ENCODE measurements around the gene THSD7A. TPM values are rescaled to one million over a fixed set of nuclear protein-coding genes. Genes with fewer than 3 reads are reported as not detected.

Gene THSD7A
- total RNA-seq, 1 donor from 2014 or later, result 10.1 TPM

GRCh38 chr7:11552676-11553296 lies 279.2 kb downstream of the THSD7A start:
- H3K4me1 ChIP-seq, result no peaks in the 10 kb centered on the region
- intact Hi-C loops (cut with DNase I), result no loop called here
- TF ChIP-seq CTCF (IDR thresholded peaks at IDR 0.05), result no peak
- no peak overlapping the region for H3K4me3 ChIP-seq
- no peaks in the 10 kb centered on the region for H3K36me3 ChIP-seq
- no peaks in the 10 kb centered on the region for H3K27me3 ChIP-seq
- no peak for DNase-seq (ENCODE audit: low spot score in 2 of 2)
- no peak overlapping the region for H3K27ac ChIP-seq
- no peaks in the 10 kb centered on the region for H3K9me3 ChIP-seq

GRCh38 chr7:11551470-11551869 lies 280.5 kb downstream of the THSD7A start:
- no peak for DNase-seq (ENCODE audit: low spot score in 2 of 2)
- no peaks in the 10 kb centered on the region for H3K36me3 ChIP-seq
- H3K27ac ChIP-seq, result no peak overlapping the region
- no peaks in the 10 kb centered on the region for H3K9me3 ChIP-seq
- no peak for TF ChIP-seq CTCF (IDR thresholded peaks at IDR 0.05)
- intact Hi-C loops (cut with DNase I), result no loop called here
- no peaks in the 10 kb centered on the region for H3K4me1 ChIP-seq
- H3K4me3 ChIP-seq, result no peak overlapping the region
- H3K27me3 ChIP-seq, result no peaks in the 10 kb centered on the region

- intact Hi-C loops (cut with DNase I), result no loop called here
- no peak overlapping the region for H3K4me3 ChIP-seq
- no peaks in the 10 kb centered on the region for H3K27me3 ChIP-seq
- H3K9me3 ChIP-seq, result no peaks in the 10 kb centered on the region
- no peak for TF ChIP-seq CTCF (IDR thresholded peaks at IDR 0.05)
- H3K4me1 ChIP-seq, result no peaks in the 10 kb centered on the region
- no peak for DNase-seq (ENCODE audit: low spot score in 2 of 2)
- H3K27ac ChIP-seq, result no peak overlapping the region
- H3K36me3 ChIP-seq, result no peaks in the 10 kb centered on the region
Measured at GRCh38 chr7:11548532-11548931, 283.5 kb downstream of the THSD7A start.

- H3K9me3 ChIP-seq, result no peaks in the 10 kb centered on the region
- H3K4me1 ChIP-seq, result no peaks in the 10 kb centered on the region
- no peak for DNase-seq (ENCODE audit: low spot score in 2 of 2)
- no peak for TF ChIP-seq CTCF (IDR thresholded peaks at IDR 0.05)
- no peak overlapping the region for H3K4me3 ChIP-seq
- H3K36me3 ChIP-seq, result no peaks in the 10 kb centered on the region
- no peak overlapping the region for H3K27ac ChIP-seq
- no peaks in the 10 kb centered on the region for H3K27me3 ChIP-seq
- intact Hi-C loops (cut with DNase I), result no loop called here
Measured at GRCh38 chr7:11541330-11541729, 290.7 kb downstream of the THSD7A start.

GRCh38 chr7:11540271-11540761 lies 291.7 kb downstream of the THSD7A start:
- no peaks in the 10 kb centered on the region for H3K9me3 ChIP-seq
- no peak overlapping the region for H3K27ac ChIP-seq
- H3K4me3 ChIP-seq, result no peak overlapping the region
- no peak for DNase-seq (ENCODE audit: low spot score in 2 of 2)
- H3K36me3 ChIP-seq, result no peaks in the 10 kb centered on the region
- no peak for TF ChIP-seq CTCF (IDR thresholded peaks at IDR 0.05)
- H3K27me3 ChIP-seq, result no peaks in the 10 kb centered on the region
- no peaks in the 10 kb centered on the region for H3K4me1 ChIP-seq
- intact Hi-C loops (cut with DNase I), result no loop called here

GRCh38 chr7:11539853-11540252 lies 292.1 kb downstream of the THSD7A start:
- Histone ChIP-seq H3K27ac (no peak overlapping the region), H3K9me3 (no peaks in the 10 kb centered on the region)

More at GRCh38 chr7:11539853-11540252, 292.1 kb downstream of the THSD7A start:
- Histone ChIP-seq H3K27me3 (no peaks in the 10 kb centered on the region), H3K36me3 (no peaks in the 10 kb centered on the region), H3K4me3 (no peak overlapping the region), H3K4me1 (no peaks in the 10 kb centered on the region)
- no peak for TF ChIP-seq CTCF (IDR thresholded peaks at IDR 0.05)
- DNase-seq (ENCODE audit: low spot score in 2 of 2), result no peak
- intact Hi-C loops (cut with DNase I), result no loop called here
